GM12878 (cell line): ENCODE results near the gene DOHH. TPM values are rescaled to one million over a fixed set of nuclear protein-coding genes. Genes with fewer than 3 reads are reported as not detected.

ENCODE experiments used
- ATAC-seq: fragments of 200-7000 bp; cut with Tn5 transposase; 3 replicates; pipeline ENCODE4 v1.9.1; 2020; ENCODE audit warnings: mild to moderate bottlenecking, moderate library complexity
- BruUV-seq: library from RNA; stranded (reverse); fragments of 400-500 nt; replicated peaks from 2 replicates; lab custom pipeline; 2021; lab: Mats Ljungman, UMichigan
- CTCF ChIA-PET: fragments of 300-600 bp; sonication (Branson Sonifier 250); formaldehyde crosslinking; extraction: SDS; loops from one replicate; lab custom pipeline; 2021; ENCODE audit warnings: inconsistent platforms; lab: Yijun Ruan, JAX
- POLR2A ChIA-PET: fragments of 350-600 bp; formaldehyde crosslinking; extraction: SDS; loops from one replicate; lab custom pipeline; 2021; ENCODE audit warnings: inconsistent platforms; lab: Charles Lee
- RAD21 ChIA-PET: fragments of 300-600 bp; sonication (Branson Sonifier 250); formaldehyde crosslinking; loops from one replicate; lab custom pipeline; 2023; ENCODE audit warnings: antibody characterized with exemption; ENCODE audit not compliant: unreplicated experiment; lab: Charles Lee
- SMC1A ChIA-PET: fragments of 300-600 bp; sonication (Branson Sonifier 250); formaldehyde crosslinking; loops from one replicate; lab custom pipeline; 2023; ENCODE audit not compliant: unreplicated experiment, uncharacterized antibody; lab: Charles Lee
- DNase-seq: peaks from one replicate; pipeline ENCODE4 v3.0.0-alpha.2; 2011; ENCODE audit warnings: low read depth, low spot score
- FAIRE-seq: peaks from 3 replicates; lab custom pipeline; 2011; peaks lifted over from hg19 to GRCh38; lab: Jason Lieb, UNC
- H2AFZ ChIP-seq: 2 replicates; pipeline ENCODE4 v1.6.0; 2011; ENCODE audit warnings: low read depth, low read length, control low read depth; ENCODE audit not compliant: control insufficient read depth
- H3K27ac ChIP-seq: 2 replicates; pipeline ENCODE4 v1.5.1; 2011; ENCODE audit warnings: control low read depth; ENCODE audit not compliant: control insufficient read depth, insufficient read depth
- H3K27me3 ChIP-seq, 2 experiments: replicated peaks in 1 of 2; 2 replicates each; pipeline versions ENCODE4 v1.6.0 to v1.6.1; 2011; ENCODE audit warnings: low read length in 1 of 2; ENCODE audit not compliant: control insufficient read depth in 2 of 2, insufficient read depth in 2 of 2
- H3K36me3 ChIP-seq, 2 experiments: 2 replicates each; pipeline ENCODE4 v1.5.1; 2011; ENCODE audit warnings: low read length in 1 of 2; ENCODE audit not compliant: control insufficient read depth in 2 of 2, insufficient read depth in 2 of 2
- H3K4me1 ChIP-seq: 2 replicates; pipeline ENCODE4 v1.6.1; 2011; ENCODE audit warnings: mild to moderate bottlenecking, low read length, moderate library complexity, mixed read lengths; ENCODE audit not compliant: control insufficient read depth, insufficient read depth
- H3K4me2 ChIP-seq: 2 replicates; pipeline ENCODE4 v1.6.0; 2011; ENCODE audit warnings: control low read depth; ENCODE audit not compliant: control insufficient read depth, insufficient read depth
- H3K4me3 ChIP-seq: fragments of 200-600 bp; sonication (generic); 2 replicates; pipeline ENCODE4 v1.5.1; 2016
- H3K79me2 ChIP-seq: 2 replicates; pipeline ENCODE4 v1.6.0; 2011; ENCODE audit warnings: low read length; ENCODE audit not compliant: control insufficient read depth, insufficient read depth
- H3K9ac ChIP-seq: 2 replicates; pipeline ENCODE4 v1.8.0; 2011; ENCODE audit warnings: low read length, control low read depth, mixed read lengths; ENCODE audit not compliant: control insufficient read depth, insufficient read depth
- H3K9me3 ChIP-seq: replicated peaks from 3 replicates; pipeline ENCODE4 v1.5.1; 2011; ENCODE audit warnings: mild to moderate bottlenecking, low read length; ENCODE audit not compliant: control insufficient read depth, insufficient read depth
- H4K20me1 ChIP-seq: 2 replicates; pipeline ENCODE4 v1.6.0; 2011; ENCODE audit not compliant: control insufficient read depth, insufficient read depth
- GABPA ChIP-seq: IDR thresholded peaks from 2 replicates; pipeline ENCODE4 v1.6.1; 2014; ENCODE audit warnings: antibody characterized with exemption, low read depth, mild to moderate bottlenecking, inconsistent platforms
- NFIC ChIP-seq: IDR thresholded peaks from 2 replicates; pipeline ENCODE4 v1.6.1; 2012; ENCODE audit warnings: low read depth, mild to moderate bottlenecking, inconsistent platforms, low read length, moderate library complexity
- NFYB ChIP-seq: IDR thresholded peaks from 2 replicates; pipeline ENCODE4 v1.6.1; 2011; ENCODE audit warnings: low read depth, mild to moderate bottlenecking, low read length, improper control_type of control experiment, moderate library complexity; ENCODE audit not compliant: insufficient read depth
- NR2F1 ChIP-seq: fragments of 450-650 bp; conservative IDR thresholded peaks from 2 replicates; pipeline ENCODE4 v1.6.1; 2017; ENCODE audit warnings: mild to moderate bottlenecking
- PML ChIP-seq: IDR thresholded peaks from 2 replicates; pipeline ENCODE4 v1.6.1; 2012; ENCODE audit warnings: low read length, inconsistent platforms
- RB1 ChIP-seq: fragments of 450-650 bp; formaldehyde crosslinking; IDR thresholded peaks from 2 replicates; pipeline ENCODE4 v1.6.1; 2017; ENCODE audit warnings: mild to moderate bottlenecking, borderline replicate concordance
- RBBP5 ChIP-seq: fragments of 200-600 bp; sonication (generic); conservative IDR thresholded peaks from 2 replicates; pipeline ENCODE4 v1.6.1; 2016
- REST ChIP-seq: IDR thresholded peaks from 2 replicates; pipeline ENCODE4 v1.6.1; 2012; ENCODE audit warnings: mild to moderate bottlenecking, low read depth, low read length
- RUNX3 ChIP-seq: IDR thresholded peaks from 2 replicates; pipeline ENCODE4 v1.6.1; 2012; ENCODE audit warnings: low read length, inconsistent platforms
- TCF7 ChIP-seq: IDR thresholded peaks from 2 replicates; pipeline ENCODE4 v1.6.1; 2014; ENCODE audit warnings: antibody characterized with exemption, borderline replicate concordance
- WGBS: methylation state at CpG from one replicate; pipeline ENCODE4 v1.1.6; 2016; ENCODE audit warnings: low lambda C conversion rate; ENCODE audit not compliant: insufficient replicate concordance, insufficient coverage; ENCODE audit errors: missing lambda C conversion rate; 5-methylcytosine and 5-hydroxymethylcytosine counted together
- in situ Hi-C: fragments of 300-500 bp; cut with MboI; formaldehyde crosslinking; loops from 9 replicates; pipeline ENCODE4 v1.14.3; 2018; ENCODE audit warnings: mixed read lengths
- intact Hi-C: fragments of 100-400 bp; cut with micrococcal nuclease; formaldehyde crosslinking; loops from one replicate; pipeline ENCODE4 v1.14.2; 2022; ENCODE audit not compliant: unreplicated experiment
- polyA plus RNA-seq, 11 experiments: library from polyadenylated mRNA; depleted of rRNA in 4 of 11; unstranded in 6 of 11; stranded (reverse) in 5 of 11; fragments of >200 nt; fragmentation: Nextera tagmentation in 4 of 11; fragmentation: Illumina TruSeq in 1 of 11; extraction: Ambion mirVana in 4 of 11; extraction: Trizol in 1 of 11; gene quantifications; 1 replicate in 1 of 11; 2 replicates in 10 of 11; pipeline versions ENCODE4 v1.2.1 to v1.2.3, GENCODE V29; 2011 to 2016; ENCODE audit warnings: inconsistent platforms in 2 of 11, missing spikeins in 2 of 11, low read depth in 1 of 11
- total RNA-seq, 4 experiments: library from RNA; depleted of rRNA in 3 of 4; stranded (reverse); fragments of >200 nt in 3 of 4; fragmentation: Illumina TruSeq in 1 of 4; extraction: Trizol in 1 of 4; gene quantifications; 2 replicates each; pipeline versions ENCODE4 v1.2.1 to v1.2.3, GENCODE V29; 2013 to 2021
- TF ChIP-seq, protein P1 (sequence below): fragments of 450-650 bp; IDR thresholded peaks from 2 replicates; pipeline ENCODE4 v1.6.1; 2017; ENCODE audit warnings: borderline replicate concordance

DOHH gene
- total and polyA plus RNA-seq, 10 of the 15 experiments (the other 5 are each of a cell fraction or from before 2014, with no cell fraction given), result 0.11 to 28.6 (median 11.7) TPM

GRCh38 chr19:3455960-3456601 is 44.4 kb downstream of the DOHH start:
- intact Hi-C loops (no loop called here), in situ Hi-C loops (no loop called here)
- Histone ChIP-seq H3K4me3 (no peak overlapping the region), H3K27ac (no peak overlapping the region), H3K4me1 (no peaks in the 10 kb centered on the region), H3K9ac (no peak overlapping the region), H3K79me2 (no peaks in the 10 kb centered on the region), H3K9me3 (no peaks in the 10 kb centered on the region), H3K4me2 (no peak overlapping the region), H3K27me3 (no peaks in the 10 kb centered on the region), H2AFZ (no peak overlapping the region), H3K36me3 (peaks cover 12 to 30% of the 10 kb centered on the region in 2 experiments; a peak in 3 of 4 replicates), H4K20me1 (no peaks in the 10 kb centered on the region)
- CTCF ChIA-PET, result no interaction called here
- POLR2A ChIA-PET, result no interaction called here
- BruUV-seq, result no TSS peak
- DNase-seq (no peak), ATAC-seq (no peak), FAIRE-seq (no peak)
- SMC1A ChIA-PET, result no interaction called here
- RAD21 ChIA-PET, result no interaction called here
- TF ChIP-seq RUNX3 (no peak), RBBP5 (no peak), NR2F1 (no peak), NFYB (no peak), GABPA (no peak), REST (no peak), PML (no peak), TCF7 (no peak), RB1 (no peak), NFIC (no peak)
- TF ChIP-seq, protein P1, sequence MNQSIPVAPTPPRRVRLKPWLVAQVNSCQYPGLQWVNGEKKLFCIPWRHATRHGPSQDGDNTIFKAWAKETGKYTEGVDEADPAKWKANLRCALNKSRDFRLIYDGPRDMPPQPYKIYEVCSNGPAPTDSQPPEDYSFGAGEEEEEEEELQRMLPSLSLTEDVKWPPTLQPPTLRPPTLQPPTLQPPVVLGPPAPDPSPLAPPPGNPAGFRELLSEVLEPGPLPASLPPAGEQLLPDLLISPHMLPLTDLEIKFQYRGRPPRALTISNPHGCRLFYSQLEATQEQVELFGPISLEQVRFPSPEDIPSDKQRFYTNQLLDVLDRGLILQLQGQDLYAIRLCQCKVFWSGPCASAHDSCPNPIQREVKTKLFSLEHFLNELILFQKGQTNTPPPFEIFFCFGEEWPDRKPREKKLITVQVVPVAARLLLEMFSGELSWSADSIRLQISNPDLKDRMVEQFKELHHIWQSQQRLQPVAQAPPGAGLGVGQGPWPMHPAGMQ, result no peak
- 93% methylated on average over 34 of the region's 37 CpGs for WGBS
